CD4-positive, alpha-beta T cell treated with Interleukin-17A for 1 hour (primary cell): ENCODE measurements around the gene CNPY2.
"Not testable (repeated sequence)": the region's sequence is repeated elsewhere in the genome, so short reads cannot be mapped to it uniquely, and the experiment has no call there.

Experiments used
- DNase-seq: peaks from one replicate; pipeline ENCODE4 v3.0.0-alpha.2; 2020

CNPY2 gene

DNA sequence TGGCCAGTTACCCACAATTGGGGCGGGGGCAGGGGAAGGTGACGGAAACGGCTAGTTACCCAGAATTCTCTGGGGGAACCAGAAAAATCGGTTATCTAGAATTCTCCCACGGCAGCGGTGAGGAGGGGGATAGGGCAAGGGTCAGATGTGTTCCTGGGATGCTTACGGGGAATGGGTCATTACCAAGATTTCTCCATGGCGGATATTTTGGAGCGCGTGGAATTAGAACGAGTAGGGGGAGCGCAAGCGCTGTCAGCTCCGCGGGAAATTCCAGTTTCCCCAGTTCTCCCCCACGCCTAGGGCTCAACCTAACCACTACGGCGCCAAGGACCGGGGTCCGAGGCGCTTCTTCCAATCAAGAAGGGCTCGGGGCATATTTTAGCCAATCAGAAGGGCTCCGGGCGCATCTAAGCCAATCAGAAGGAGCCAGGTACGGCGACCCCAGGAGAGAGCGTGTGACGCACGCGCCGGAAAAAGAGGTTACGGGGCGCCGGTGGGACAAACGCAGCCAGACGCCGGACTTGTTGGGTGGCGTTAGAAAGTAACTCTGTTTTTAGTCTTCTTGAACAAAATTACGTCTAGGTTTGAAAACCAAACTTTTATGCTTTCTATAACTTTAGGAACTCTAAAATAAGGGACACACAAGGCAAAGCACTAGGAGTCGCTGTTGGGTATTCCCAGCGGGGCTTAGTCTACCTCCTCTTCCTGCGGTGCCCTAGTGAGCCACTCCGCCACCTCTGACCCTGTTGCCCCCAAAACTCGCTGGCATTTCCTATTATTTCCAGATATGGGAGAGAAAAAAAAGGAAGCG, 18.1 kb upstream of the CNPY2 start, which contains the start of gene PAN2:
Gene PAN2, minus strand, starts transcription at position 322 of the 811 bp plus-strand sequence. CDS start 906 bp downstream, outside the sequence.
- peak; percentile 98 for DNase-seq

DNA sequence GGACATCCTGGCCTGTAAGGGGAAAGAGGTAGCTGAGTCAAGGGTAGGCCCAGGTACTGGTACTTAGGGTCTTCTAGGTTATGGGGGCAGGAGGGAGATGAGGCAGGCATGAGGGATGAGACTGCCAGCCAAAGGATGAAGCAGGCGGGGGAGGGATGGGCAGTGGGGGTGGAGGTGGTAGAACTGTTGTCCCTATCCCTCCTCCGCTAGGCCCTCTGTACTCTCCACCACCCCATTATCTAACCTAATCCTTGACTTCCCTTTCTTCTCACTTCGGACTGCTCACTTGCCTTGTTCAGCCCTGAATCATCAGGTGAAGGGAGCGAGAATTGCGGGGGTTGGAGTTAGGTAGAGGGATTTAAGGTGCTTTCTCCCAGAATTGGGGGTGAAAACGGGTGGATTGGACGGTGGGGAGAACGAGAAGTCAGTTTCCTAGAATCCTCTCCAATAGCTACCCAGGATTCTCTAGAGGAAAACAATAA, 17.4 kb upstream of the CNPY2 start:
- no peak for DNase-seq

DNA sequence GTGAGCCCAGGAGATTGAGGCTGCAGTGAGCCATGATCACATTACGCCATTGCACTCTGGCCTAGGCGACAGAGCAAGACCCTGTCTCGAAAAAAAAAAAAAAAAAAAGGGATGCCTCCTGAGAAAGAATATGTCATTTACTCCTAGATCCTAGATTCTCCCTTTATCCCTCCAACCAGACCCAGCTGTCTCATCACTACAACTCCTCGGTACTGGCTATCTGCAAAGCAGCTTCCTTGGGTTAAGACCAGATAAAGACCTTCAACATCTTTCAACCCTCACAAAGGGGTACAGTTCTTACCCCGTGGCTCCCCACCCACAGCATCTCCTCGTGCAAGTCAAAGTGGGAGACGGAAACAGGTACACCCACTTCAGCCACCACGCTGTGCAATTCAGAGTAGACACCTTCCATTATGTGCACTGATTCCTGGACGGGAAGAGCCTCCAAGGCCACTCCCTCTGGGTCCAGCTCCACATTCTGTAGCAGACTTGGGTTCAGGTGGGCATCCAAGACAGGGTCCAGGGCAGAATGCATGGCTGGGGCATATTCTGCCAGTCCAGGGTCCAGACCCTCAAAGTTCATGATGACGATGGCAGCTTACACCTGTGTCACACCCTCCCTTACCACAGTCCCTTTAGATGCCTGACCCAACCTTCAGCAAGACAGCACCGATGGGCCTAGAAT, 16.9 kb upstream of the CNPY2 start:
- no peak for DNase-seq

DNA sequence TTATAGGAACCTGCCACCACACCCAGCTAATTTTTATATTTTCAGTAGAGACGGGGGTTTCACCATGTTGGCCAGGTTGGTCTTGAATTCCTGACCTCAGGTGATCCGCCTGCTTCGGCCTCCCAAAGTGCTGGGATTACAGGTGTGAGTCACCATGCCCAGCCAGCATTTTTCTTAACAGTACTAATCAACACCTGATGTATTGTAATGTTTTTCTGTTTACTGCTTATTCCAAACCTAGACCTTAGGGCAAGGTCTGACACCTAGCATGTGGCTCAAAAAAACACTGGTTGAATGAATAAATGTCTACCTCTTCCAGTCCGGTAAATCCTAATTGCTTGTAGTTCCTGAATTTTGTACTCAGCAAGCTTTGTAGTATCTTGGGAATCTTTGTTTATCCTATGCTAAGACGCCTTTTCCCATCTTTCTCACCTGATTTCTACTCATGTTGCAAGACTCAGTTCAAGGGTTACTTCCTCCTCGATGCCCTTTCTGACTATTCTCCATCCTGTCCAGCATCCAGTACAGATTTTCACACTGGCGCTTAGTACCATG, 15.2 kb upstream of the CNPY2 start:
- DNase-seq, result no peak

DNA sequence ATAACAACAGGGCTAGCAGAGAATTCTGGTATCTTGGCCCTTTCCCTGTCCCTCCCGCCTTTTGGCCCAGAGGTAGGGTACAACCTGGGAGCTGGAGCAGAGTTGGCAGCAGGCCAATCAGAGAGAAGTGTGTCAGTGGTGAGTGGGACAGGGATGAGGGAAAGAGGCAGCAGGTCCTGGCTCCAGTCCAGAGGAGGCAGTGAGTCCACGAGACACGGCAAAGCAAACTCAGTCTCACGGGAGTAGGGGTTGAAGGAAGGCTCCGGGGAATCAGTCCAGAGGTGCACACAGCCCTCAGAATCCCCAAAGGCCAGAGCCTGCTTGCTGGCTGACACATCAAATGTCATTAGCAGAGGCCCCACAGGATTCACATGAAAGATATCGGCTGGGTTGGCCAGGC, 10.7 kb upstream of the CNPY2 start:
- DNase-seq, result no peak

DNA sequence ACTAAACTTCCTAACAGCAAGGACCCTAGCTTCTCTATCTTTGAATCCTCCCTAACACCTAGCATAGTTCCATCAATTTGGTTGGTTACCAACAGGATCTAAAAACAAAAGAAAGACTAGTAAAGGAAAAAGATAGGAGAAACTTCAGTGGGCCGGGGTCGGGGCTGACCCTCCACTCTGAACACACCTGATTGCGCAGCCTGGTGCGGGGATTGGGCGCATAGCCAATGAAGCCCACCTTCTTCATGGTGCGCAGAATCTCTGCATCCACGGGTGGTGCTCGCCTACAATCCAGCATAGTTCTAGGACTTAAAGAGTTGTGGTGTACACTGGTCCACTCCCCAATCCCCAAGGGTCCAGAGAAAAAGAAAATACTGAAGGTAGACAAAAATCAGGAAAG, 10.3 kb upstream of the CNPY2 start:
- DNase-seq, result no peak

DNA sequence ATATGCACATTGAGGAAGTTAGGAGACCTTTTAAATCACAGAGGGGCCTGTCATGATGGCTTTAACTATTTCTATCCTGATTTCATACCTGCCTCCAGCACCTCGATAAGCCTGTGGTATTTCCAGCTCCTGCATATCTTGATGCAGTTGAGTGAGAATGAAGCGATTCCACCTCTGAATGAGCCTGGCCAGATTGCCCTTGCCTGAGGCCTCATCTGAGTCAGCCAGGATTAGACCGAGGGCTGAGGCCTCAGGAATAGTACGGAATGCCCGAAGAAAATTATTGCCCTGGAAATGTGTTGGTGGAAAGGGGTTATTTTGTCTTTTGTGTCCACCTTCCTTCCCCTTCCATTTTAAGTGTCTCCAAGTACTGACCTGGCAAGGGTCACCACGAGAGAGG, 8.4 kb upstream of the CNPY2 start:
- DNase-seq, result no peak

DNA sequence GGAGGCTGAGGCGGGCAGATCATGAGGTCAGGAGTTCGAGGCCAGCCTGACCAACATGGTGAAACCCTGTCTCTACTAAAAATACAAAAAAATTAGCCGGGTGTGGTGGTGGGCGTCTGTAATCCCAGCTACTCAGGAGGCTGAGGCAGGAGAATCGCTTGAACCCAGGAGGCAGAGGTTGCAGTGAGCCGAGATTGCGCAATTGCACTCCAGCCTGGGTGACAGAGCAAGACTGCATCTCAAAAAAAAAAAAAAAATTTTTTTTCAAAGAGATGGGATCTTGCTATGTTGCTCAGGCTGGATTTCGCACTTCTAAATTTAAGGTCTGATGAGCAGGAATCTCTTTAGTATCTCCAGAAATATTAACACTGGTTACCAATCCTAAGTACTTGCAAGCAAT, 5.8 kb upstream of the CNPY2 start:
- DNase-seq, result not testable (repeated sequence)

DNA sequence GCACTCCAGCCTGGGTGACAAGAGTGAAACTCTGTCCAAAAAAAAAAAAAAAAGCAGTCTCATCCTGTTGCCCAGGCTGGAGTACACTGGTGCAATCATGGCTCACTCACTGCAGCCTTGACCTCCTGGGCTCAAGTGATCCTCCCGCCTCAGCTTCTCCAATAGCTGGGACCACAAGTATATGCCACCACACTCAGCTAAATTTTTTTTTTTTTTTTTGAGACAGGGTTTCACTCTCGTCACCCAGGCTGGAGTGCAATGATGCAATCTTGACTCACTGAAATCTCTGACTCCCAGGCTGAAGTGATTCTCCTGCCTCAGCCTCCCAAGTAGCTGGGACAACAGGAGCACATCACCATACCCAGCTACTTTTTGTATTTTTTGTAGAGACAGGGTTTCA, 5.2 kb upstream of the CNPY2 start:
- no peak for DNase-seq

DNA sequence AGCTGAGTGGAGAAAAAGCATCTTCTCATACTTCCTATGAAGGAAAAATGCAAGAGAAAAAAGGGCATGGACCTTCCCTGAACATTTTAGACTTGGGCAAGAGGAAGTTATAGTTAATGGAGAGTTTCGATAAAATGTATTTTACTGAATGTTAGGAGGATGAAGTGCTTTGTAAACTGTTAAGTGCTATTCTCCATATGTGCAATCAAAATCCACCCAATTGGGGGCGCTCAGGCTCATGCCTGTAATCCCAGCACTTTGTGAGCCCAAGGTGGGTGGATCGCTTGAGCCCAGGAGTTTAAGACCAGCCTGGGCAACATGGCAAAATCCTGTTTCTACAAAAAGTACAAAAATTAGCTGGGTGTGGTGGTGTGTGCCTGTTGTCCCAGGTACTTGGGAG, 1.9 kb upstream of the CNPY2 start:
- DNase-seq, result no peak

DNA sequence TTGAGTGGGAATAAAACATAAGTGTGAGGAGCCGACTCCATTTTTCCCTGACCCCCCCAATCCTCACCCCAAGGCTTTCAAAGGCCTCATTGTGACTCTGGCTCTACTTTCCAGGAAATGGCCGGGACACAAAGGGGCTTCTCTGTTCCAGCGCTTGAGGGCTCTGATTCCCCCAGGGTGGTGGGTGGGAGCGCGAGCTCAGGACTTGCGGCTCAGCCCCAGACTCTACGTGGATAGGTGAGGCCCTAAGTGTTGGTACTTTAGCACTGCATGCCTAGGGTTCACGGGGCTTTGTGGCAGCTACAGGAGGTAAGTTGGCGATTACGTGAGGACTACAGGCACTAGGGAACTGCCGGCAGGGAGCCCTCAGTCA, 553 bp downstream of the CNPY2 start:
- no peak for DNase-seq

DNA sequence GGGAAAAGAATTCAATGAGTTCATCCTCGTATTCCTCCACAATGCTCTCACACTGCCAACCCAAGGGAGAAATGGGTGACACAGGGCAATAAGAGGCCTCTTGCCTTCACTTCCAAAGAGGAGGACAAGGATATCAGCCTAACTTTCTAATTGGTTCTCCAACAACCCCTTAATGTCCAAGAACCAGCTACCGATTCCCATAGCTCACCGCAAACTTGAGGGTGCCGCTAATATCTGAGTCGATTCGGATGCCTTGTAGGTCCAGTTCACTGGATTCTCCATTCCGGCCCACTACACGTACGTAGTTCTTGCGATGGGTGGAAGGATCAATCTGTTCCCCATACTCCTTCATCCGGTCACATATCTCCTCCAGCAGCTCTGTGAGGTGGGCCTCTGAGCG, 4.8 kb downstream of the CNPY2 start:
- DNase-seq, result no peak

DNA sequence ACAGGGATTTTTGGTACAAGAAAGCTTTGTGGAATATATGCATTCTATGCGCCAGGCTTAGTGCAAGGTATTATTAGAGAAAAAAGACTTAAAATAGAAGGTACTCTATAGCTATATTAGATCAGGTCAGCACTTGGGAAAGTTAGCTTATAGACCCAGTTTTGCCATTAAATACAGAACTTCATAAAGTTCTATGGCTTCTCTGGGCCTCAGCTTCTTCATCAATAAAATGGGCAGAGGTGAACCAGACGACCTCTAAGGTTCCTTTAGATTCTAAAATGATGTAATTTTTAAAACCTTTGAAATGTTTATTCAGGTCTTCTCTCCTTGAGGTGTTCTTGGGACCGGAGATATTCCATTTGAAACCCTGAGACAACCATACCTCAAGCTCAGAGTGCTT, 7.1 kb downstream of the CNPY2 start:
- DNase-seq, result no peak

DNA sequence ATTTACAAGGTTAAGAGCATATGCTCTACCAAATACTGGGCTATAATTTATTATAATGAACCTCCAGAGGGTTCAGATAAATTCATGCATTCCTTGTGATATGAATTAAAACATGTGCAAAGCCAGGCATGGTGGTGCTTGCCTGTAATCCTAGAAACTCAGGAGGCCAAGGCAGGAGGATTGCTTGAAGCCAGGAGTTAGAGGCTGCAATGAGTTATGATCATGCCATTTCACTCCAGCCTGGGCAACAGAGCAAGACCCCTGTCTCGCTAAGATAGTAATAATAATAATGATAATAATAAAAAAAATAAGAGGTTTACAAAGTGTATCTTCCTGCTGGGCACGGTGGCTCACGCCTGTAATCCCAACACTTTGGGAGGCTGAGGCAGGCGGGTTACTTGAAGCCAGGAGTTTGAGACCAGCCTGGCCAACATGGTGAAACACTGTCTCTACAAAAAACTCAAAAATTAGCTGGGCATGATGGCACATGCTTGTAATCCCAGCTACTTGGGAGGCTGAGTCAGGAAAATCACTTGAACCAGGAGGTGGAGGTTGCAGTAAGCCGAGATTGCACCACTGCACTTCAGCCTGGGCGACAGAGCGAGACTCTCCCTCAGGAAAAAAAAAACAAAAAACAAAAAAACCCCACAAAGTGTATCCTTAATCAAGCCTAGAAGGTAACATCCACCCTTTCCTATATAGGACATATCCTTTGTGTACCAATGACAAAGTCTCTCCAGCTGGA, 8.4 kb downstream of the CNPY2 start:
- no peak for DNase-seq

DNA sequence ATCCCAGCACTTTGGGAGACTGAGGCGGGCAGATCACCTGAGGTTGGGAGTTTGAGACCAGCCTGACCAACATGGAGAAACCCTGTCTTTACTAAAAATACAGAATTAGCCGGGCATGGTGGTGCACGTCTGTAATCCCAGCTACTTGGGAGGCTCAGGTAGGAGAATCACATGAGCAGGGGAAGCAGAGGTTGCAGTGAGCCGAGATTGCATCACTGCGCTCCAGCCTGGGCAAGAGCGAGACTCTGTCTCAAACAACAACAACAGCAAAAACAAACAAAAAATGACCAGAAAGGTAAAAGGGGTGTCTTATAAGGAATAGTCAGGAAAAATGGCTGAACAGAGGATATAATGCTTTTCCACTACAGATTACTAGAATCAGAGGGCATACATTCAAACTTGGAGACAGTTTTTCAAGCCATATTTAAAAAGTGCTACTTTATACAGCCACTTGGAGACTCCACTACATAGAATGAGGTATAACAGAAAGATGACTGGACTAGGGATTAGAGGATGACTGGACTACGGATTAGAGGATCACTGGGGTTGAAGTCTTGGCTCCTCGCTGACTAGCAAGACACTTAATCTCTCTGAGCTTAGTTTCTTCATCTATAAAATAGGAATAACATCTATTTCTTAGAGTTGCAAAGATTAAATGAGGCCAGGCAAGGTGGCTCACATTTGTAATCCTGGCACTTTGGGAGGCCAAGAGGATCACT, 10.8 kb downstream of the CNPY2 start:
- no peak for DNase-seq

DNA sequence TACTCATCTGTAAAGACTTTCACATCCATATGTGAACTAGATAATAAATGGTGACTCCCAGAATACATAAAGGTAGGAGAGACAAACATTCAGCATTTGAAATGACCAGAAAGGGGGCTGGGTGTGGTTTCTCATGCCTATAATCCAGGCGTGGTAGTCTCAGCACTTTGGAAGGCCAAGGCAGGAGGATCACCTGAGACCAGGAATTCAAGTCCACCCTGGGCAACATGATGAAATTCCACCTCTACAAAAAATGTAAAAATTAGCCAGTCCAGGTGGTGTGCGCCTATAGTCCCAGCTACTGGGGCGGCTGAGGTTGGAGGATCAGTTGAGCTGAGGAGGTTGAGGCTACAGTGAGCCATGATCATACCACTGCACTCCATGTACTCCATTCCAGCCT, 11.5 kb downstream of the CNPY2 start:
- no peak for DNase-seq

DNA sequence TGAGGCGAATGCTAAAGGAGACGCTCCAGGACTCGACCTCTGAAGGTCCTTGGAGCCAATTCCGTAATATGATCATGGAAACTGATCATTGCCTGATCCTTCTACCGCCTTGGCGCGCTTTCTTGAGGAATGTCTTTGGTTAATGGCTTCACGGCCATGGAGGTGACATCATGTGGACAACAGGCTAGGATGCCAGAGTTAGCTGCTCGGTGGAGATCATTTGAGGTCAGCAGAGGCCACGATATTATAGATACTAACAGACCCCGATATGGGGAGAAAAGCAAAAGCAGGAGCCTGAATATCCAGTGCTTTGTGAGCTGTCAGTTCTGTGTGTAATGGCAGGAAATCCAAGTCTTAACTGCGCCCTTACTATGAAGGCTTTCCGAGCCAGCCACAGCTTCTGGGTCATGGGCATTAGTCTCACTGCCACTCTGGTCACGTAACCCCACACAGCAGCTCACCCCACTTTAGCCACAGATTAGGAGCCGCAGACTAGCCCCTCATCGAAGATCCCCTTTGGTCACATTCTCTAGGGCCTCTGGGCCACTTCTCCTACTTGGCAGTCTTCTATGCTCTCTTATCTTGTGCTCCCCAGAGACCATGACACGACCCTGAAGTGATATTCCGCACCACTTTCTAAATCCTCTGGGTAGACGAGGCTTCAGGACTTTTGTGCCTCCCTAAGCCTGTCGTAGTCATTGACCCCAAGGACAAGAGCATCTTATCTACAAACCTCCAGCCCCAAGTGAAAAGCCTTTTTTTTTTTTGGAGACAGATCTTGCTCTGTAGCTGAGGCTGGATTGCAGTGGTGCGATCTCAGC, 14.9 kb downstream of the CNPY2 start:
- DNase-seq, result no peak

DNA sequence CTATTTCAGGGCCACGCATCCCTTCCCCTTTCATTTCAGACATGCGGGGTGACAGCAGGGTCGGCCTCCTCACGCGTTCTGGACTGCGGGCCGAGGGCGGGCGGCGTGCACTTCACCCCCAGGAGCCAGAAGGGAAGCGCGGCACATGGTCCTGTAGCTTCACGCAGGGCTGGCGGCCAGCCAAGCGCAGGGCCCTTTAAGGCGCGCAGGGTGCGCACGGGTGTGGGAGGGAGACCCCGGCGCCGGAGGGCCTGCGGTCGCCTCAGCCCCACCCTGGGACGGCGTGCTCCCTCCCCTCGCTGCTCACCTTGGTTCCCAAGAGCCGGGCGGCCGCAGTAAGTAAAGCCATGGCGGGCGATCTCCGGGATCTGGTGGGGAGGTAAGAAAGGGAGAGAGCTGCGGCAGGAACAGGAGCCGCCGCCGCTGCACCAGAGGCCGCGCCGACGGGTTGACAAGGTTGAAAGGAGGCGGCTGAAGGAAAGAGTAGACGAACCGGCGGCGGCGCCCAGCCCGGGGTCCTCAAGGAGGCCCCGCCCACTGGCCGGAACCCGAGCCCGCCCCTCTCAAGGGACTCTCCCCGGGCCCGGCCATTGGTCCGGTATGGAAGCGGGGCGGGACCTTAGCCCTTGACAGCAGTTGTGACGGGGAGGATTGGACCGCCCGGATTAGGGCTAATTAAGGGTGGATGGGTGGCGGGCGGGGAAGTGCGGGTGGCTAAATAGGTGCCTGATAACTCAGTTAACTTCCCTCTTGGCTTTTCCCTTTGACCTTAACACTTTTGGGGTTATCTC, 15.7 kb downstream of the CNPY2 start, which contains the start of gene CS:
Gene CS, minus strand, starts transcription at position 478 of the 791 bp plus-strand sequence. Its CDS starts 129 bp downstream, at position 349.
- DNase-seq, result peak; percentile 99

DNA sequence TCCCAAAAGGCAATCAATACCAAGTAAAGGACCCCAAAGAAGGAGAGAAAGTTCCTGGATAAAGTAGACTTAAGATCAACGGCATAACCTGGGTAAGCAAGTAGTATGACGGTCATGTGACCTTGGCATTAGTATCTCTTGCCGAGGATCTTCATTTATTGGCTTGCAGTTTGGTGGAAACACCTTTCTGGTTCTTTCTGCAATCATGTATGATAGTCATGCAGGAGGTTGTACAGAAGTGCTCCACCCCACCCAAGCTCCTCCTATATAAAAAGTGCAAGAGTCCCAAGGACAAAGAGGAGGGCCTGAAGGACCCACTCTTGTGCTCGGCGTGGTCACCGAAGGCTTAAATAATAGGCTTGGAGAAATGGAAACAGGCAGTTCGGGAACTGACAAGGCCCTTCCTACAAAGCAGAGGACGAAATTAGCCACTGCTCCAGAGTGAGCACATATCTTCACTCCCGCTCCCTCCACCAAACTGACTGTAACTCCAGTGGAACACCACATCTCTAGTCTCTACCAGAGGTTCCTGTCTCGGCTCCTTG, 16.4 kb downstream of the CNPY2 start:
- peak; percentile 57 for DNase-seq

DNA sequence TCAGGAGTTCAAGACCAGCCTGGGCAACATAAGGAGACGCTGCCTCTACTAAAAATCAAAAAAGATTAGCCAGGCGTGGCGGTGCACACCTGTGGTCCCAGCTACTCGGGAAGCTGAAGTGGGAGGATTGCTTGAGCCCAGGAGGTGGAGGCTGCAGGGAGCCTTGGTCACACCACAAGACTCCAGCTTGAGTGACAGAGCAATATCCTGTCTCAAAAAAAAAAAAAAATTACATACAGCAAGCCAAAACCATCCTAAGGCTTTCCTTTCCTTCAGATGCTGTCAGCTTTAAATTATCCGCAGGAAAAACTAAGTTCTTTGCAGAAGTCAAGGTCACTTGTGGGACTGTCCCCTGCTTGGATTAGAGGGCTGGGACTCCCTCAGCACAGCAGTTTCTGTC, 17.0 kb downstream of the CNPY2 start:
- DNase-seq, result no peak
